DMS114 treated with DMSO at 0.1 percent for 48 hours (cell line): ENCODE results near the gene TMEM39A.

Source experiments
- DNase-seq: peaks from one replicate; lab custom pipeline; 2025; ENCODE audit not compliant: unreplicated experiment; lab: John Stamatoyannopoulos, UW

The TMEM39A gene

GRCh38 chr3:119401503-119402440 is 61.6 kb downstream of the TMEM39A start:
- no peak for DNase-seq

DNA sequence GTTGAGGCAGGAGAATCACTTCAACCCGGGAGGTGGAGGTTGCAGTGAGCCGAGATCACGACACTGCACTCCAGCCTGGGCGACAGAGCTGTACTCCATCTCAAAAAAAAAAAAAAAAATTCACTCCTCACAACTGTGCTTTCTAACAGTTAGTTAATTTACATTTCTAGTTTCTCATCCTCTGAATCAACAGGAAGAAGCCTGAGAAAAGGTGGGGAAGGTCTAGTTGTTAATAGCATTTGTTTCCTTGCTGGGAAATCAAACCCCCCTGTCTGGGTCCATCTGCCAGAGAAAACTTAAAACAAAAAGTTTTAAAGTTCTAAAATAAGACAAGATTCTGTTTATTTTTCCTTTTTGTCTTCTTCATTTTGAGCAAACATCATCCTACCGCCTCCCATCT is 62.3 kb downstream of the TMEM39A start:
- no peak for DNase-seq

DNA sequence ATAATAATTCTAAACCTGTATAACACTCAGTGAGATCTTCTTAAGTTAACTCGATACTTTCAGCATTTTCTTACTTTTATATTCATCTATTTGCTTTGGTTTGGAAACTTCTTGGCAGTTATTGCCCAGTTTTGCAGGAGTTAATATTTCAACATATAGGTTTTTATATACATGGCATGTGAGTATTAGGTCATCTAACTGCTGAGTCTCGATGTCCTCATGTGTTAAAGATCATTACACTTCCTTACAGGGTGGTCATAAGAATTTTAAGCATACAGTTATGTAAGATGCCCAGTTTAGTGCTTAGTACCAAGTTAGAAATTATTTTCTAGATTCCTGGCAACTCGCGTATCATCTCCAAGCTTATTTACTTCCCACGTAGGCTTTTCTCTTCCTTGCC is 62.9 kb downstream of the TMEM39A start:
- no peak for DNase-seq

DNA sequence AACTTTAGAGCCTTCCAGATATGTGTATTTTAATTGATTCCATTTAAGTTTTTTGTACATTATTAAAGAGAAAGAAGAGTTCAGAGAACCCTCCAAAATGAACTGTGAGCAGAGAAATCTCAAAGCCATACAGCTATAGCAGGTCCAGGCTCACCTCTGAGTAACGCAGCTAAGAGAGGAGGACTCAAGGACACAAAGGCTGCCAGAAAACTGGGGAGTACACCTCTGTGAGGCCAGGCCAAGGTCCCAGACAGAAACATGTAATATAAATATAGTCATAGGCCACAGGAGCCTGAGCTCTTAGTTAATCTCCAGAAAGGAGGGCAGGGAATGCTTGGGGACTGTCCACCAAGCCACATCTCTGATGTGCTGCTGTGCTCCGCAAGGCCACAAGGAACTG is 66.5 kb downstream of the TMEM39A start:
- no peak for DNase-seq

- no peak for DNase-seq
Observed at GRCh38 chr3:119395923-119396358, 67.5 kb downstream of the TMEM39A start.

- DNase-seq: no peak
Observed at GRCh38 chr3:119388577-119388976, 74.8 kb downstream of the TMEM39A start.

DNA sequence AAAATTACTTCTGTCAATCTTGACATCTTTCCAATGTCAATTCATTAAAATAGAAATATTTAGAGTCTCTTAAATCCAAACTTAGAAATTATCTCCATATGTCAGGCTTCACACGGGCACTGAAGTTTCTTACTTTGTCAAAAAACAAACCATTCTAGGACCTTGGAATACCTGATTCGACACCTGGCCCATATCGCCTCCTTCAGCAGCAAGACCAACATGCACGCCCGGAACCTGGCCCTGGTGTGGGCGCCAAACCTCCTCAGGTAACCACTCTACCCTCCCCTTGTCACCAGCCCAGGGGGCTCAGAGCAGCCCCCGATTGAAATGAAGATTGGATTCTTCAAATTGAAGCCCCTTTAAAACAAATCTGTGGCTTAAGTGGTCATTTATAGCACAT is 81.3 kb downstream of the TMEM39A start:
- no peak for DNase-seq

GRCh38 chr3:119380697-119381096 is 82.7 kb downstream of the TMEM39A start:
- DNase-seq: no peak
